LNCaP clone FGC (cell line): ENCODE measurements around the gene POU4F1.

Experiments used
- DNase-seq: peaks from one replicate; pipeline ENCODE4 v3.0.0-alpha.2; 2011; ENCODE audit warnings: low read depth
- H3K4me3 ChIP-seq: 2 replicates; pipeline ENCODE4 v1.5.1; 2011; ENCODE audit warnings: mild to moderate bottlenecking, low read depth, low read length, control low read depth
- TF ChIP-seq, protein P1 (sequence below): IDR thresholded peaks from 2 replicates; pipeline ENCODE4 v1.5.1; 2012; ENCODE audit warnings: mild to moderate bottlenecking; ENCODE audit not compliant: control insufficient read depth, insufficient read depth; ENCODE audit errors: extremely low read depth

The POU4F1 gene

DNA sequence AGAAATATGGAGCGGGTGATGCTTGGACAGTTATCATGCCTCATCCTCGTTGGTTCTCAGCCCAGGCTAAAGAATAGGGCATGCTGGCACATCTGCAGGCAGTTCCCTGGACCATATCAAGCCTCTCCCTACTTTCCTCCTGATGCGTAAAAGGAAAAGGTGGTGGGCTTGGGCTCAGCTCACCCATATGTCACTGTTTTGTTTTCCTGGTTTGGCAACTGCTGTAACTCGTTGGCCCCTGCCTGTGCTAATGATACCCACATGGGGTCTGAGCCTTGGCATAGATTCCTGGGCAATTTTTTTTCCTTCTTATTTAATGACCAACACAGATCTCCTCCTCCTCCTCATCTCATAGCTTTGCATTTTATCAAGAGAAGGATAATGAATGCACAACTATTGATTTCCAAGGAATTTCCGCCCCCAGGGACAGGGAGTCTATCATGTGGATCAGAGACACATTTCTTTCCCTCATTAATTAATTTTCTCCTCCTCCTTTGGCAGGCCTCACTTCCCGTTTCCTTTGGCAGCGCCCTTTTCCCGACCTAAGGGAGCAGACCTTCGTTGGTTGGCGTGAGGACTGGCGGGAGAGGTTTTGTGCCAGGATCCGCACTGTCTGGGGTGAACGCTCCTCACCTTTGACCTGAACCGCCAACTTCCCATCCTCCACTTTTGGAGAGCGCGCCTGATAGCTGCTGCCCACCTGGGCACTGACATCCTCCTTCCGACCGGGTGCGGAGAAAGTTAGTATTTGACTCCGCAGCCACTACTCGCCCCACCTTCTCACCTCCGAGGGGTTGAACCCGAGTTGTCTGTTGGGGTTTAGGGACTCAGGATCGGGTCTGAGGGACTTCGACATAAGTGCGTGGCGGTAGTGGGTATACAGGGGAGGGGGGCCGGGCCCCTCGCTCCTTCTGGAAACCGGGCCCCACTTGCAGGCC lies 3.4 kb upstream of the POU4F1 start:
- DNase-seq: no peak
- TF ChIP-seq, protein P1, sequence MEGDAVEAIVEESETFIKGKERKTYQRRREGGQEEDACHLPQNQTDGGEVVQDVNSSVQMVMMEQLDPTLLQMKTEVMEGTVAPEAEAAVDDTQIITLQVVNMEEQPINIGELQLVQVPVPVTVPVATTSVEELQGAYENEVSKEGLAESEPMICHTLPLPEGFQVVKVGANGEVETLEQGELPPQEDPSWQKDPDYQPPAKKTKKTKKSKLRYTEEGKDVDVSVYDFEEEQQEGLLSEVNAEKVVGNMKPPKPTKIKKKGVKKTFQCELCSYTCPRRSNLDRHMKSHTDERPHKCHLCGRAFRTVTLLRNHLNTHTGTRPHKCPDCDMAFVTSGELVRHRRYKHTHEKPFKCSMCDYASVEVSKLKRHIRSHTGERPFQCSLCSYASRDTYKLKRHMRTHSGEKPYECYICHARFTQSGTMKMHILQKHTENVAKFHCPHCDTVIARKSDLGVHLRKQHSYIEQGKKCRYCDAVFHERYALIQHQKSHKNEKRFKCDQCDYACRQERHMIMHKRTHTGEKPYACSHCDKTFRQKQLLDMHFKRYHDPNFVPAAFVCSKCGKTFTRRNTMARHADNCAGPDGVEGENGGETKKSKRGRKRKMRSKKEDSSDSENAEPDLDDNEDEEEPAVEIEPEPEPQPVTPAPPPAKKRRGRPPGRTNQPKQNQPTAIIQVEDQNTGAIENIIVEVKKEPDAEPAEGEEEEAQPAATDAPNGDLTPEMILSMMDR: no peak

DNA sequence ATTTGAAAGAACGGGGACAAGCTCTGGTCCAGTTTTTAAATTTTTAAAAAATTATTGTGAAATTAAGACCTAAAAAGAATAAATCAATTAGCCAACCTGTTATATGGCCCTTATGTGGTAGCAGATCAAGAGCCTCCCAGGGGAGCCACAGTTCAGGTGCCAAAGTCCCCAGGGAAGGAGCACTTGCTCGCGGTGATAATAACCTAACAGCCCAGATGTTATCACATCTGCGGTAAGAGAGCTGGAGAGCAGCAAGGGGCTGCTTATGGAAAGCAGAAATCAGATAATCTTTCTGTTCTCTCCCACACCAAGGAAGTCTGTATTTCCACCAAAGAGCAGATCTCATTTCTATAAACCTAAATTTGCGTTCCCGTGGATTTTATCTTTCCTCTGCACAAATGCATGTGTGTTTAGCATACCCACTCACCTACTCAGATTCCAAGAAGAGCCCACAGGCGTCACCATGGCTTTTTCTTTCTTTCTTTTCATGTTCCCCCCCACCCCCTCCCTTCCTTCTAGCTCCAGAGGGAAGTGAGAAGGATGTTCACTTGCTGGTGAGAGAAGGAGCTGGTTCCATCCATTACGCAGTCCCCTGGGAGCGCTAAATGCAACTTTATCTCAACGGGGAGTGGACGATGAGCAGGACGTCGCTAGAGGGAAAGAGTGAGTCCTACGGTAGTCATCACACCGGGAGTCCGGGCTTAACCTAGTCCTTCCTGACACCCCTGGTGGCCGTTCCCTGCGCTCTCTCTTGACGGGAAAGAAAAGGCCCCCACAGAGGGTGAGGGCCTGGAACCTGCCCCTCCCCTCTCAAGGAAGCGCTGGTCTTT lies 1.6 kb upstream of the POU4F1 start:
- H3K4me3 ChIP-seq: no peak overlapping the region
- DNase-seq: no peak
- TF ChIP-seq, protein P1: no peak

More for the DNA sequence above, 3.4 kb upstream of the POU4F1 start:
- H3K4me3 ChIP-seq: no peak overlapping the region

DNA sequence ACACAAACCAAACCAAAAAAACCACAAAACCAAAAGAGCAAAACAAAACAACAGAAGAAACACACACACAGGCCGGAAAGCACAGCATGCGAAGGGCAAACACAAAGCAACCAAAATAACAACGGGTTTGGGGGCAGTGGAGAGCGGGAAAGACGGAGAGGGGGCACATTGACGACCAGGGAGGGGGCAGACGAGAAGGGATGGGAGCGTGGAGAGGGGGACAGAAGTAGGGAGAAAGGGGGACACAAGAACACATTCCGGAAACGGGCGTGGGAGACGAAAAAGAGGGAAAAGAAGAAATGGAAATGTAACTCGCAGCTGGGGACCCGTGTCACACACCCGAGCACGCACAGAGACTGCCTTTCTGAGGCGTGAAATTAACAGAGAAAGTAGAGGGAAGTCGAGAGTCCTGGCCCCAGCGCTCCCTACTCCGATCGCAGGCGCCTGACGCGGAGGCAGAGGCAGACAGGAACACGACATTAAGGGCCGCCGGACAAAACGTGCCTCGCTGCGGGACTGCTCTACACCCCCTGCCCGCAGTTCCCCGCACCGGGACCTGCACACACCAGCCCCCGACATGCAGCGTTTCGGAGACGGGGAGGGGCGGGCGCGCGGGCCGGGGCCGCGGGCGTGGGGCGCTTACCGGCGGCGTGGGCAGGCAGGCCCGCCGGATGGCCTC lies 652 bp downstream of the POU4F1 start:
- peak overlapping the region; percentile 25; the same call in 1 of the 2 replicates for H3K4me3 ChIP-seq
- TF ChIP-seq, protein P1: no peak
- no peak for DNase-seq

DNA sequence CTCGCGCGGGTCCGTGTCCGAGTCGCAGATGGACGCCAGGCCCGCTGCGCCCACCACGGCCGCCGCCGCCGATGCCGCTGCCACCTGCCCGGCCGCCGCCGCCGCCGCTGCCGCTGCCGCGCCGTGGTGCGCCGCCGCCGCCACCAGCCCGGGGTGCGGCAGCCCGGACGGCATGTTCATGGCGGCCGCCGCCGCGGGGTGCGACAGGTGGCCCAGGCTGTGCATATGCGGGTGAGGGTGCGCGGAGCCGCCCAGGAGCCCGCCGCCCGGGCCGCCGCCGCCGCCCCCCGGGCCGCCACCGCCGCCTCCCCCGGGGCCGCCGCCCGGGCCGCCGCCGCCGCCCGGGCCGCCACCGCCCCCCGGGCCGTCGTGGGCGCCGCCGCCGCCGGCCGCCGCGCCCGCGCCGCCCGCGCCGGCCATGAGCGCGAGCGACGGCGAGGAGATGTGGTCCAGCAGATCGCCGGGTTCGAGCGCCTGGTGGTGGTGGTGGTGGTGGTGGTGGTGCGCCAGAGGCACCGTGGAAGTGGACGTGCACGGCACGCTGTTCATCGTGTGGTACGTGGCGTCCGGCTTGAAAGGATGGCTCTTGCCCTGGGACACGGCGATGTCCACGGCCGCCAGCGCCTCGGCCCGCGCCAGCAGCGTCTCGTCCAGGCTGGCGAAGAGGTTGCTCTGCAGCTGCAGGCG lies 1.3 kb downstream of the POU4F1 start:
- DNase-seq: no peak

DNA sequence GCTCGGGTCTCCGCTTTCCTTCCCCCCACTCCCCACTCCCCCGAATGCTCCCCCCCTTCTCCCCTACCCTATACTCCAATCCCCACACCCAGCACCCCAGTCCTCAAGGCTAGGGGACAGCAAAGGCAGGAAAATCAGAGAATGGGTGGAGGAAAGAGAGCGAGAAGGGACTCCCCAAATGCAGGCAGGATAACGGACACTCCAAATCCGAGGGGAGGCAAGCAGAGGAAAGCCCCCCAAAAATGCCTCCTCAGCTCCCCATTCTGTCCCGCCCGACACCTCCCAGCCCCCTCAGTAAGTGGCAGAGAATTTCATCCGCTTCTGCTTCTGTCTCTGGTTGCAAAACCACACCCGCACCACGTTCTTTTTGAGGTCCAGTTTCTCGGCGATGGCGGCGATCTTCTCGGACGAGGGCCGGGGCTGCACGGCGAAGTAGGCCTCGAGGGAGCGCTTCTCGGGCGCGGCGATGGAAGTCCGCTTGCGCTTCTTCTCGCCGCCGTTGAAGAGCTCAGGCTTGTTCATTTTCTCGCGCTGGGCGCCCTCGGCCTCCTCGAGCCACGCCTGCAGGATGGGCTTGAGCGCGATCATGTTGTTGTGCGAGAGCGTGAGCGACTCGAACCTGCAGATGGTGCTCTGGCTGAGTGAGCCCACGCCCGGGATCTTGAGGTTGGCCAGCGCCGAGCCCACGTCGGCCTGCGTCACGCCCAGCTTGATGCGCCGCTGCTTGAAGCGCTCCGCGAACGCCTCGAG lies 2.1 kb downstream of the POU4F1 start:
- TF ChIP-seq, protein P1: no peak
- no peak for DNase-seq
- no peak overlapping the region for H3K4me3 ChIP-seq

More for the DNA sequence above, 1.3 kb downstream of the POU4F1 start:
- TF ChIP-seq, protein P1: no peak
- H3K4me3 ChIP-seq: no peak overlapping the region

DNA sequence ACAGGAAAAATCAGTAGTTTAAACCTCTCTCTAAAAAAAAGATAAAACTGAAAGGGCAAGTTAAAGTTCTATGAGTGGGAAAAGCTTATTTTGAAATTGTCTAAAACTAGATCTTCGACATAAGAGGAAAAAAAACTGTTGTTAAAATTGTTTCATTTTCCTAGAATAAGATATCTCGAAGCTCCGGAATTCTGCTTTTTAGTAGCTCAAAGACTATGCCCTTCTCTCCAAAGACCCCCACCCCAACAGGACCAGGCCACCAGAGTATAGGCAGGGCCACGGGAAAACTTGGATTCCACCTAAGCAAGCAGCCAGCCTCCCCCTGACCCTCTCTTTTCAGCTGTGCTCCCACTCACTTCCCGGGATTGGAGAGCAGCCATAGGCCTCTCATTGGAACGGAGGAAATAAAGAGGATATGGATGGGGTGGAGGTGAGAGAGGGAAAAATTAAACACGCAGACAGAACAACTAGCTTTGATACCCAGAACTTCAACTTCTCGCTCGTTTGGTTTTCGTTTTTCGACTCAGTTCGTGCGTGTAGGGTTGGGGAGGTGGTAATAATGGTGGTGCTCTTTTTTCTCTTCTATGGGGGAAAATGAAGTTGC lies 3.0 kb downstream of the POU4F1 start:
- no peak for DNase-seq
- TF ChIP-seq, protein P1: no peak
- H3K4me3 ChIP-seq: no peak overlapping the region
